22Rv1 (cell line): ENCODE results near the gene RRM2.

Experiments
- CTCF ChIP-seq: fragments of 450-650 bp; IDR thresholded peaks from 2 replicates; pipeline ENCODE4 v1.5.1; 2017; ENCODE audit warnings: mild to moderate bottlenecking
- ZFX ChIP-seq: fragments of 450-650 bp; IDR thresholded peaks from 2 replicates; pipeline ENCODE4 v1.6.1; 2017; ENCODE audit warnings: antibody characterized with exemption, borderline replicate concordance

DNA sequence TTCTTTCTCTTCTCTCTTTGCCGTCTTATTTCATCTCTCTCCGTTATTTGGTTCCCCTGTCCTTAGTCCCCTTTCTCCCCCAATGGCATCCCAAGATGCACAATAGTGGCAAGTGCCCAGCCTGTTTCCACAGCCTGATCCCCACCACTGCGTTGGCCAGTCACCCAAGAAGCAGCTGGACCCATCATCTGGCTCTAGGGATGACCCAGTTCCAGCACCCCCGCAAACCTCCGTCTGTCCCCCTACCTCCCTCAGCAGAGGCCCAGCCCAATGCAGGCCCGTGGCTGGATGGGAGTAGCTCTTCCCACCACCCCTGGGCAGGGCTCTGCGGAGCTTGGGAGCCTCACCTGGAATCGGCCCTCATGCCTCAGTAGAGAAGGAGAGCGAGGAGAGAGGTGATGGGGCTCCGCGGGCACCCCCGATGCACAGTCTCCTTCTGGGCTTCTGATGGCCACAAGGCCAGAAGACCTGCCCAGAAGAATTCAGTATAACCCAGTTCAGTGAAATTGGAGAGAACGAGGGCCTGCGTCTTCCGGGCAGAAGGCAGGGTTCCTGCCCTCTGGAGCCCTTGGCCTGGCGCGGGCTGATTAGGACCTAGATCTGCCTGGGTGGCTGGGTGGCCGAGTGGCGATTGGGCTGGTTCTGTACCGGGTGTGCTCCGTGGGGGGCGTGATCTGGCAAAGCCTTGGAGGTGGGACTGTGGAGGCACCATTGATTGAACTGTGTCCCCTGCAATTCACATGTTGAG lies 50.9 kb downstream of the RRM2 start:
- TF ChIP-seq CTCF = no peak
- no peak for TF ChIP-seq ZFX
